Calu3 (cell line): ENCODE data around the gene NEDD4L. TPM values are rescaled to one million over a fixed set of nuclear protein-coding genes. Genes with fewer than 3 reads are reported as not detected.

Experiments used
- BruUV-seq: library from RNA; stranded (reverse); fragments of 400-500 nt; replicated peaks from 2 replicates; lab custom pipeline; 2021; lab: Mats Ljungman, UMichigan
- CTCF ChIA-PET: fragments of 300-600 bp; sonication (Branson Sonifier 250); formaldehyde crosslinking; loops from one replicate; lab custom pipeline; 2022; ENCODE audit warnings: antibody characterized with exemption; lab: Charles Lee
- DNase-seq: peaks from one replicate; pipeline ENCODE4 v3.0.0; 2022
- H3K27ac Mint-ChIP-seq: one replicate; pipeline ENCODE4 v1.8.0; 2022; ENCODE audit warnings: mixed read lengths; ENCODE audit not compliant: unreplicated experiment
- H3K27me3 Mint-ChIP-seq: one replicate; pipeline ENCODE4 v1.8.0; 2022; ENCODE audit warnings: mixed read lengths; ENCODE audit not compliant: unreplicated experiment
- H3K36me3 Mint-ChIP-seq: one replicate; pipeline ENCODE4 v1.8.0; 2022; ENCODE audit warnings: mild to moderate bottlenecking, moderate library complexity, mixed read lengths; ENCODE audit not compliant: insufficient read depth, unreplicated experiment
- H3K4me1 Mint-ChIP-seq: one replicate; pipeline ENCODE4 v1.8.0; 2022; ENCODE audit warnings: mild to moderate bottlenecking, low read depth, mixed read lengths; ENCODE audit not compliant: unreplicated experiment
- H3K4me3 Mint-ChIP-seq: one replicate; pipeline ENCODE4 v1.8.0; 2022; ENCODE audit warnings: mild to moderate bottlenecking, low read depth, moderate library complexity, mixed read lengths; ENCODE audit not compliant: unreplicated experiment
- H3K9me3 Mint-ChIP-seq: one replicate; pipeline ENCODE4 v1.8.0; 2022; ENCODE audit warnings: low read depth, mixed read lengths; ENCODE audit not compliant: unreplicated experiment
- CTCF ChIP-seq: fragments of 200-600 bp; IDR thresholded peaks from one replicate; pipeline ENCODE4 v1.8.0; 2022; ENCODE audit warnings: antibody characterized with exemption; ENCODE audit not compliant: unreplicated experiment
- intact Hi-C: fragments of 100-400 bp; cut with micrococcal nuclease; formaldehyde crosslinking; loops from one replicate; pipeline ENCODE4 v1.10.0; 2022; ENCODE audit not compliant: unreplicated experiment
- total RNA-seq: library from RNA; stranded (reverse); gene quantifications from 2 replicates; pipeline ENCODE4 v1.2.3, GENCODE V29; 2022

Gene NEDD4L
- total RNA-seq, 1 experiment from 2014 or later = 213 TPM

GRCh38 chr18:58080451-58080850 lies 36.4 kb downstream of the NEDD4L start:
- H3K36me3 Mint-ChIP-seq = no peaks in the 10 kb centered on the region
- DNase-seq = no peak
- no peaks in the 10 kb centered on the region for H3K9me3 Mint-ChIP-seq
- BruUV-seq = no TSS peak
- no peak for TF ChIP-seq CTCF
- H3K27ac Mint-ChIP-seq = peak overlapping the region; percentile 11
- H3K4me1 Mint-ChIP-seq = peaks cover 38% of the 10 kb centered on the region
- intact Hi-C loops = no loop called here
- H3K4me3 Mint-ChIP-seq = no peak overlapping the region
- CTCF ChIA-PET = interaction anchor here (0.7 kb wide), 1 partner anchor 374 kb away, joined by 6 read pairs; no protein-coding TSS in a partner anchor
- no peaks in the 10 kb centered on the region for H3K27me3 Mint-ChIP-seq

- Mint-ChIP-seq H3K27me3 (no peaks in the 10 kb centered on the region), H3K4me3 (peak overlapping the region; percentile 54), H3K27ac (peak overlapping the region; percentile 56), H3K4me1 (peaks cover 72% of the 10 kb centered on the region), H3K36me3 (peaks cover 19% of the 10 kb centered on the region), H3K9me3 (no peaks in the 10 kb centered on the region)
- TF ChIP-seq CTCF = no peak
- CTCF ChIA-PET = interaction anchor here (0.6 to 0.7 kb wide), 3 partner anchors 23 to 1537 kb away, joined by 3 to 4 read pairs (median 3); no protein-coding TSS in a partner anchor
- peak; percentile 79 for DNase-seq
- intact Hi-C loops = loop anchor here (5.0 kb wide), 1 partner anchor 41 kb away; no protein-coding TSS in a partner anchor
- BruUV-seq = TSS peak; percentile 47
These were observed 44.1 kb downstream of the NEDD4L start for GRCh38 chr18:58087928-58088690.

GRCh38 chr18:58088691-58089065 lies 44.7 kb downstream of the NEDD4L start:
- H3K27ac Mint-ChIP-seq = no peak overlapping the region
- intact Hi-C loops = loop anchor here (5.0 kb wide), 1 partner anchor 41 kb away; no protein-coding TSS in a partner anchor
- peak; percentile 13 for DNase-seq
- BruUV-seq = no TSS peak
- H3K27me3 Mint-ChIP-seq = no peaks in the 10 kb centered on the region
- no peak for TF ChIP-seq CTCF
- peaks cover 19% of the 10 kb centered on the region for H3K36me3 Mint-ChIP-seq
- H3K4me1 Mint-ChIP-seq = peaks cover 78% of the 10 kb centered on the region
- H3K4me3 Mint-ChIP-seq = peak overlapping the region; percentile 54
- CTCF ChIA-PET = interaction anchor here (0.7 to 1.2 kb wide), 3 partner anchors 9 to 42 kb away, joined by 3 to 4 read pairs (median 3); no protein-coding TSS in a partner anchor
- H3K9me3 Mint-ChIP-seq = no peaks in the 10 kb centered on the region

GRCh38 chr18:58091099-58091611 lies 47.1 kb downstream of the NEDD4L start:
- Mint-ChIP-seq H3K27me3 (no peaks in the 10 kb centered on the region), H3K4me3 (peak overlapping the region; percentile 1), H3K4me1 (peaks cover 89% of the 10 kb centered on the region), H3K36me3 (peaks cover 34% of the 10 kb centered on the region), H3K27ac (peak overlapping the region; percentile 14), H3K9me3 (no peaks in the 10 kb centered on the region)
- CTCF ChIA-PET = interaction anchor here (0.5 to 0.6 kb wide), 2 partner anchors 22 to 173 kb away, joined by 4 to 6 read pairs; no protein-coding TSS in a partner anchor
- peak; percentile 71 for DNase-seq
- no peak for TF ChIP-seq CTCF
- BruUV-seq = no TSS peak
- intact Hi-C loops = no loop called here
